IPS DF 6.9 (cell line): ENCODE results near the gene PPP1R9B.

ENCODE experiments used
- DNase-seq: peaks from one replicate; pipeline ENCODE4 v3.0.0-alpha.2; 2013; ENCODE audit warnings: low read depth, low spot score
- H3K27ac ChIP-seq: one replicate; pipeline ENCODE4 v1.5.1; 2013; ENCODE audit warnings: low read length, control low read depth
- H3K27me3 ChIP-seq: 2 replicates; pipeline ENCODE4 v1.6.1; 2013; ENCODE audit warnings: mild to moderate bottlenecking, low read length; ENCODE audit not compliant: control insufficient read depth, insufficient read depth
- H3K36me3 ChIP-seq: 2 replicates; pipeline ENCODE4 v1.6.1; 2013; ENCODE audit warnings: low read length; ENCODE audit not compliant: control insufficient read depth, insufficient read depth
- H3K4me1 ChIP-seq: 2 replicates; pipeline ENCODE4 v1.6.1; 2013; ENCODE audit warnings: low read length; ENCODE audit not compliant: control insufficient read depth, insufficient read depth
- H3K4me3 ChIP-seq: 2 replicates; pipeline ENCODE4 v1.5.1; 2013; ENCODE audit warnings: mild to moderate bottlenecking, low read length
- H3K9me3 ChIP-seq: 2 replicates; pipeline ENCODE4 v1.6.1; 2013; ENCODE audit warnings: low read length, inconsistent platforms; ENCODE audit not compliant: control insufficient read depth, insufficient read depth
- WGBS: extraction: QIAGEN DNeasy Blood & Tissue Kit; methylation state at CpG from one replicate; pipeline ENCODE4 v1.1.7; 2013; ENCODE audit warnings: mixed read lengths, missing lambda C conversion rate; ENCODE audit not compliant: insufficient read length, insufficient coverage; 5-methylcytosine and 5-hydroxymethylcytosine counted together

PPP1R9B gene

DNA sequence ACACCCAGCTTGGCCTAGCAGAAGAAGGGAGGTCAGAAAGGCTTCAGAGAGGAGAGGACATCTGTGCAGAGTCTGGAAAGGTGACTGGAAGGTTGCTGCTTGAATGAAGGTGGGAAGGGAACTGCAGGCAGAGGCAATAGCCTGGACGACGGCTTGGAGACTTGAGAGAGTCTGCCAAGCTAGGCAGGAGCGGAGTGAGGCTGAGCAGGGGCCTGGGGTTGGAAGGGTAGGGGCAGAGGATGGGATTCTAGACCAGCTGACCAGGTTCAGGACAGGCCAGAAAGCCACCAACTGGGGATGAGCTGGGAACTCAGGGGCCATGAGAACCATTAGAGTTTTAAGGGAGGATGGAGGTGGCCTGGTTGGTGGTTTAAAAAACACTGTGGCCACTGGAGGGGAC, 15.0 kb upstream of the PPP1R9B start:
- Histone ChIP-seq H3K27me3 (no peaks in the 10 kb centered on the region), H3K4me1 (0 out of 2 replicates have a peak, but pooled peaks cover 2% of the 10 kb centered on the region), H3K4me3 (no peak overlapping the region), H3K36me3 (no peaks in the 10 kb centered on the region), H3K9me3 (no peaks in the 10 kb centered on the region), H3K27ac (no peak overlapping the region)
- DNase-seq, result no peak
- no CpG with 5 or more reads among the region's 3 CpGs for WGBS

DNA sequence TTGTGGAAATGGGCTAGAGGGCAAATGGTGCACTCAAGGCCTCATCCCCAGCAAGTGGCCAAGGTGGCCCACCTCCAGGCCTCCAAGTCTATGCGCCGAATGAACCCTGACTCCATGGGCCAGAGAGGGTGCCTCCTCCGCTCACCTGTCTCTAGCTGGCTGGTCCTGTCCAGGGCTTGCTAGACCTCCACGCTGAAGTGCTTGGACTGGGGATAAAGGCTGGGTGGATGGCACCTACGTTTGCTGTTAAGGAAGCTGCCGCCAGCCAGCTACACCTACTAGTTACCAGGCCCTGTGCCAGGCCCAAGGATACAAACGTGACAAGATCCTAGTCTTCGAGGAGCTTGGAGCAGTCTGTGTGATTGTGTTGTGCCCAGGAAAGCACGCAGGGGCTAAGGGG, 14.6 kb upstream of the PPP1R9B start:
- Histone ChIP-seq H3K27ac (no peak overlapping the region), H3K9me3 (no peaks in the 10 kb centered on the region), H3K4me3 (no peak overlapping the region), H3K27me3 (no peaks in the 10 kb centered on the region), H3K4me1 (0 out of 2 replicates have a peak, but pooled peaks cover 2% of the 10 kb centered on the region), H3K36me3 (no peaks in the 10 kb centered on the region)
- WGBS, result no CpG with 5 or more reads among the region's 9 CpGs
- no peak for DNase-seq

DNA sequence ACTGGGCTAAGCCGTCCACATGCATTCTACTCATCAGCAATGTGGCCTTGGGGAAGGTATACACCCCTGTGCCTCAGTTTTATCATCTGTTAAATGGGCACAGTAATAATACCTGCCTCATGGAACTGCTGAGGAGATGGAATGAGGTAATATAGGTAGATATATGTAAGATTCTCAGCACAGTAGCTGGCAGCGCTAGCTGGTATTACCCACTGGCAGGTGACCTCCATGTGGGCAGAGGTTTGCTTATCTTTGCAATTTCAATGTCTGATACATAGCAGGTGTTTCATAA, 14.2 kb upstream of the PPP1R9B start:
- no peaks in the 10 kb centered on the region for H3K27me3 ChIP-seq
- no peak overlapping the region for H3K4me3 ChIP-seq
- no peak for DNase-seq
- no peaks in the 10 kb centered on the region for H3K36me3 ChIP-seq
- no peak overlapping the region for H3K27ac ChIP-seq
- H3K4me1 ChIP-seq, result 0 out of 2 replicates have a peak, but pooled peaks cover 2% of the 10 kb centered on the region
- H3K9me3 ChIP-seq, result no peaks in the 10 kb centered on the region
- no CpG with 5 or more reads among the region's 2 CpGs for WGBS

DNA sequence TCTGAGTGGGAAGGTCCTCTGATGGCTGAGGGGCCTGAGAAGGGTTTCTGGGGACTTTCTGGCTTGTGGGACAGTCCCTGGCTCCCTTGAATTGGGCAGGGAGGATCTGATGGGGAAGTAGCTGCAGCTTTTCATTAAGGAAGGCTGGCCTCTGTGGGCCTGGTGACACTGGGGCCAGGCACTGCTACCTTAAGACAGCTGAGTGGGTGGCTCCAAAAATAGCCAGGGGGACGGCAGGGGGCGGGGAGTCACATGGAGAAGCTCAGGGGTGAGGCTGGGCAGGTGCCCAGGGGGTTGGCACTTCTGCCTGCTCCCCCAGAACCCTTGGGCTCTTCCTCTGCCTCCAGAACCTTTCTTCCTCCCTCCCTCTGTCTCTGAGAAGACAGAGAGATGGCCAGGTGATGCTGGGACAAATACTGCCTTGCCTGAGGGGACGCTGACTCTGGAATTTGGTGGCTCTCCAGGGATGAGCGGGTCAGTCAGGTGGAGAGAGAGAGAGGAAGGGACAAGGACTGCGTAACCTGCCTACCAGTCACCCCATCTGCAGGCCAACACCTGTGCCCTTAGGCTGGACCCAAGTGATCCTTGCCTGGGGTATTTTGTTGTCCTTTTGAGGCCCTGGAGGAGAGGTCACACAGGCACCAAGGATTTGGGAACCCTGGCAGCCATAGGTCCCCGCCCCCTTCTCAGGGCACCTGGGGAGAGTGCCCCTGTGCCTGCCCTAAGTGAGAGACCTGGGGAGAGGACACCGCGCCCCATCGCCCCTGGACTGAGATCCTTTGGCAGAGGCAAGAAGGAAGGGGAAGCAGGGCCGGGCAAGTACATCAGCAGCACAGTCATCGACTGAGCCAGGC, 13.6 kb upstream of the PPP1R9B start:
- WGBS, result no CpG with 5 or more reads among the region's 11 CpGs
- Histone ChIP-seq H3K27me3 (no peaks in the 10 kb centered on the region), H3K36me3 (no peaks in the 10 kb centered on the region), H3K4me3 (no peak overlapping the region), H3K9me3 (no peaks in the 10 kb centered on the region), H3K27ac (no peak overlapping the region), H3K4me1 (0 out of 2 replicates have a peak, but pooled peaks cover 2% of the 10 kb centered on the region)
- DNase-seq, result no peak

DNA sequence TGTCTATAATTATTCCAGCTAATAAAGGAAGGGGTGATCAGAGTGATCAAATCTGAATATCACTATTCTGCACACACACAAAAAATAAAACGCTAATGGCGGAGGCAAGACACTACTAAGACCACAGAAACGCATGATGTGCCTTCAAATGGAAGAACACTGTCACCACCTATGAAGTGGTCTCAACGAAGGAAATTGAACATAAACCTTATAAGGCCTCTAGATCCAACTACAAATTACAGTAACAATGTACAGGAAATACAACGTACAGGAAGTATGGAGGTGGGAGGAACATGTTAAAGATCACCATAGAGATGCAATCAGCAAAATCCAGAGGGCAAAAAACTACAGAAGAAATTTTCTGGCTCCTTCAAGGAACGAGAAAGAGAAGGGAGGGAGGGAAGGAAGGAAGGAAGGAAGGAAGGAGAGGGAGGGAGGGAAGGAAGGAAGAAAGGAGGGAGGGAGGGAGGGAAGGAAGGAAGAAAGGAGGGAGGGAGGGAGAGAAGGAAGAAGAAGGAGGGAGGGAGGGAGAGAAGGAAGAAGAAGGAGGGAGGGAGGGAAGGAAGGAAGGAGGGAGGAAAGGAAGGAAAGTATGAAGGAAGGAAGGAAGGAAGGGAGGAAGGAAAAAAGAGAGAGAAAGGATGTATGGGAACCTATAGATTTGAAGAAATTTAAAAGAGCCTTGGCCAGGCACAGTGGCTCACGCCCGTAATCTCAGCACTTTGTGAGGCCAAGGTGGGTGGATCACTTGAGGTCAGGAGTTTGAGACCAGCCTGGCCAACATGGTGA, 12.2 kb upstream of the PPP1R9B start:
- H3K4me1 ChIP-seq, result 0 out of 2 replicates have a peak, but pooled peaks cover 1% of the 10 kb centered on the region
- DNase-seq, result no peak
- H3K27ac ChIP-seq, result no peak overlapping the region
- no peaks in the 10 kb centered on the region for H3K9me3 ChIP-seq
- no peak overlapping the region for H3K4me3 ChIP-seq
- no peaks in the 10 kb centered on the region for H3K36me3 ChIP-seq
- H3K27me3 ChIP-seq, result no peaks in the 10 kb centered on the region
- WGBS, result no CpG with 5 or more reads among the region's 8 CpGs

DNA sequence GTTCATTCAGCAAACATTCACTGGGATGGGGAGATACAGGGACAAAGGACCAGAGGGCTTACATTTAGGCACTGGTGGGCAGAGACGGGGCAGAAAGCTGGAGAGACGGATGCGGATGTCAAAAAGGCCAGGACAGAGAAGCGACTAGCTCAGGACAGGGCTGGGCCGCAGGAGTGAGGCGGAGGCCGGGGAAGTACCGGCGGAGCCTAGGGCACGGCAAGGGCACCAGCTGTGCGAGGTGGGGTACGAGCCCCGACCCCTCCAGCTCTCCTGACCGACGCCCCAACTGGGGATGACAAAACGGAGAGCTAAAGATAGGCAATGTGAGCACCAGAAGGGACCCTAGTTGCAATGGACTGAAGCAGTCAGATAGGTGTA, 11.4 kb upstream of the PPP1R9B start:
- no peaks in the 10 kb centered on the region for H3K36me3 ChIP-seq
- H3K4me3 ChIP-seq, result peak overlapping the region; percentile 3; the same call in 1 of the 2 replicates
- no peak for DNase-seq
- H3K27me3 ChIP-seq, result no peaks in the 10 kb centered on the region
- WGBS, result no CpG with 5 or more reads among the region's 16 CpGs
- no peaks in the 10 kb centered on the region for H3K9me3 ChIP-seq
- H3K27ac ChIP-seq, result no peak overlapping the region
- H3K4me1 ChIP-seq, result no peaks in the 10 kb centered on the region

DNA sequence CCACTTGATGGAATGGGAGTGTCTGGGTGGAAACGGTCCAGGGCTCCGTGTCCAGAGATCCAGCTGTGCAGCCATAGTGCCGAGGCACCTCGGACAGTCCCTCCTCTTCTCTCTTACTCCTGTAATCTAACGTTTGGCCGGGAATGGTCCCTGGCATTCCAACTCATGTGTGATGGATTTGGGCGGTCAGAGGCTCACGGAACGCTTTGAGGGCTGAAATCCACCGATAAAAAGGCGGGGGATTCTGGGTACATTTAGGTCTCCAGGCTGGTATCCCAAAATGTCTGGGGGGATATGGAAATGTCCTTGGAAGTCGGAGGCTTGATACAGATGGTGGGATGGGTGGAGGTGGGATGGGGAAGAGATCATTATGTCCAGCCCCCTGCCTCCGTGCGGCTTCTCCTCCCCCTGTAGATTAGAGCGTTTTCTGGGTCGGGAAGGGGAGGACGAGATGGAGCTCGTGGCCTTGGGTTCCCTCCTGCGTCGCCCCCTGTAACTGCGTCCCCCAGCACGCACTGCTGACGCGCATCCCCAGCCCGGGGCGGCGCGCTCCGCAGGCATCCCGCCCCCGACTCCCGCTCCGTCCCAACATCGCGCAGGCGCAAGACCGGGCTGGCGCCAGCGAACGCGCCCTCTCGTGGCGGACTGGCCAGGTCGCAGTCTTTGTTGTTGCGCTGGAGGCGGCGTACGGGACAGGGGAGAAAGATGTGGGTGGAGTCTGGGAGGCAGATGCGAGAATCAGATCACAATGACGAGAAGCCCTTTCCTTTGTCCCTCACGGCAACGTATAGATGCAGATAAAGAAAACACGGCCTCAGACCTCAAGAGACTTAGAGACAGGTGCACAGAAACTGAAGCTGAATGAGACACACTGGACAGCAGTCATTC, 10.8 kb upstream of the PPP1R9B start:
- no peaks in the 10 kb centered on the region for H3K36me3 ChIP-seq
- peak overlapping the region; percentile 23; the same call in 1 of the 2 replicates for H3K4me3 ChIP-seq
- WGBS, result no CpG with 5 or more reads among the region's 53 CpGs
- no peaks in the 10 kb centered on the region for H3K27me3 ChIP-seq
- no peaks in the 10 kb centered on the region for H3K4me1 ChIP-seq
- no peaks in the 10 kb centered on the region for H3K9me3 ChIP-seq
- DNase-seq, result peak; percentile 99
- H3K27ac ChIP-seq, result no peak overlapping the region

DNA sequence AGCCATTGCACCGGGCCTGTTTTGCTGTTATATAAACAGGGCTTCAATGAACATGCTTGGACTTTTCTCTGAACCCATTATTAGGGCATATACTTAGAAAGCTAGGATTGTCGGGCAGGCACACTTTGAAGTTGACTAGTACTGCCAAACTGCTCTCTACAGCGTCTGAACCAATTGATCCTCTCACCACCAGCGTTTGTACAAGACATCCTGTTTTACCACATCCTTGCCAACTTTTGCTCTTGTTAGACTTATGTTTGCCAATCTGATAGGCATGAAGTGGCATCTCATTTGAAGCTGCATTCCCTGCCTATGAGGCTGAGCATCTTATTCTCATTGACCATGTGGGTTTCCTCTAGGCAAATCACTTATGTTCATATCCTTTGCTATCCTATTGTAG, 7.4 kb upstream of the PPP1R9B start:
- Histone ChIP-seq H3K27ac (no peak overlapping the region), H3K36me3 (no peaks in the 10 kb centered on the region), H3K4me3 (no peak overlapping the region), H3K9me3 (no peaks in the 10 kb centered on the region), H3K4me1 (peaks cover 1% of the 10 kb centered on the region; the same call in 1 of the 2 replicates), H3K27me3 (no peaks in the 10 kb centered on the region)
- WGBS, result no CpG with 5 or more reads among the region's 4 CpGs
- no peak for DNase-seq

DNA sequence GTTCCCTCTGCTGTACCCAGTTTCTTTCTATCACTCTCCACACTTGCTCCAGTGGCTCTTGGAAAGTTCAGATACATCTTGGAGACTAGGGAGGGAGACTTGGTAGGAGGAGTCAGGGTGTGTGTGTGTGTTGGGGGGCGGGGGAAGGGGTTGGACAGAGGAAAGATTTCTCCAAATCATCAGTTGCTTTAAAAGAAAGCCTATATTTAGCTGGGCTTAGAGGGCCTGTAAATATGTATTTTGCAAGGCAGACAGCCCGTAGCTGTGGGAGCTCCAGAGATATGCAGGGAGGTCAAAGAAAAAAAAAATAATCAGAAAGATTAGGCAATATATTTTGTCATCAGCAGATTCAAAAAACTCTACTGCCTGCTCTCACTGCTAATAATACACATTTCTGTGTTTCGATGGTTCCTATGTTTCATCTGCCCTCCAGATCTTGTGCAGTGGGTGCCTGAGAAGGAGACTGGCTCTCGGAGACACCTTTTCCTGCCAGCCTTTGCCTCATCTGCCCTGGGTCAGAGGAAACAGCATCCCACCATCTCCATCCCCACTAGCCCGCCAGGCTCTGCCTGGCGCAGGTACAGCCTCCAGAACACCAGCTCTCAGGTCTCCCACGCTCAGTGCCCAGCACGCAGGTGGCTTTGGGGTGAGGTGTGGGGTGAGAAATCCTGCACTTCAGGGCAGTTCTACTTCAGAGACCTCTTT, 4.8 kb upstream of the PPP1R9B start:
- no peak overlapping the region for H3K27ac ChIP-seq
- peaks cover 1% of the 10 kb centered on the region; the same call in 1 of the 2 replicates for H3K4me1 ChIP-seq
- no peak for DNase-seq
- no peaks in the 10 kb centered on the region for H3K9me3 ChIP-seq
- WGBS, result no CpG with 5 or more reads among the region's 8 CpGs
- H3K36me3 ChIP-seq, result no peaks in the 10 kb centered on the region
- H3K4me3 ChIP-seq, result no peak overlapping the region
- no peaks in the 10 kb centered on the region; the same call in 1 of the 2 replicates for H3K27me3 ChIP-seq
